Thyroid gland (tissue), 4 donors: ENCODE data around the gene AFF2.

Source experiments
- POLR2A ChIP-seq, 2 donors: fragments of 450-650 bp; IDR thresholded peaks; one replicate each; pipeline ENCODE4 v1.6.1; 2017; ENCODE audit warnings: antibody characterized with exemption in 2 of 2, mild to moderate bottlenecking in 2 of 2, moderate library complexity in 1 of 2
- TF ChIP-seq, protein P1 (sequence below), 6 experiments: fragments of 200-600 bp in 3 of 6; fragments of 450-650 bp in 3 of 6; sonication (generic) in 3 of 6; IDR thresholded peaks; one replicate each; pipeline ENCODE4 v1.5.1; 2016 to 2019; ENCODE audit warnings: antibody characterized with exemption in 6 of 6, mild to moderate bottlenecking in 2 of 6, inconsistent platforms in 1 of 6, moderate library complexity in 1 of 6

- TF ChIP-seq, protein P1, sequence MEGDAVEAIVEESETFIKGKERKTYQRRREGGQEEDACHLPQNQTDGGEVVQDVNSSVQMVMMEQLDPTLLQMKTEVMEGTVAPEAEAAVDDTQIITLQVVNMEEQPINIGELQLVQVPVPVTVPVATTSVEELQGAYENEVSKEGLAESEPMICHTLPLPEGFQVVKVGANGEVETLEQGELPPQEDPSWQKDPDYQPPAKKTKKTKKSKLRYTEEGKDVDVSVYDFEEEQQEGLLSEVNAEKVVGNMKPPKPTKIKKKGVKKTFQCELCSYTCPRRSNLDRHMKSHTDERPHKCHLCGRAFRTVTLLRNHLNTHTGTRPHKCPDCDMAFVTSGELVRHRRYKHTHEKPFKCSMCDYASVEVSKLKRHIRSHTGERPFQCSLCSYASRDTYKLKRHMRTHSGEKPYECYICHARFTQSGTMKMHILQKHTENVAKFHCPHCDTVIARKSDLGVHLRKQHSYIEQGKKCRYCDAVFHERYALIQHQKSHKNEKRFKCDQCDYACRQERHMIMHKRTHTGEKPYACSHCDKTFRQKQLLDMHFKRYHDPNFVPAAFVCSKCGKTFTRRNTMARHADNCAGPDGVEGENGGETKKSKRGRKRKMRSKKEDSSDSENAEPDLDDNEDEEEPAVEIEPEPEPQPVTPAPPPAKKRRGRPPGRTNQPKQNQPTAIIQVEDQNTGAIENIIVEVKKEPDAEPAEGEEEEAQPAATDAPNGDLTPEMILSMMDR (IDR thresholded peaks at IDR 0.05): no peak
- TF ChIP-seq POLR2A (IDR thresholded peaks at IDR 0.05): no peak
Measured at GRCh38 chrX:148541584-148541940, 41.1 kb downstream of the AFF2 start.
